GM19328 (cell line): Measurements from ENCODE around the gene MX1.

Source experiments
- ATAC-seq: cut with Tn5 transposase; IDR thresholded peaks from one replicate; pipeline ENCODE4 v1.9.1; 2021; ENCODE audit warnings: mild to moderate bottlenecking, moderate library complexity; ENCODE audit not compliant: unreplicated experiment

Gene MX1

GRCh38 chr21:41458121-41458520 is 32.1 kb downstream of the MX1 start:
- ATAC-seq: no peak

GRCh38 chr21:41458559-41458958 is 32.5 kb downstream of the MX1 start:
- ATAC-seq: no peak

- ATAC-seq: no peak
Measured at GRCh38 chr21:41459884-41460534, 34.0 kb downstream of the MX1 start.

- ATAC-seq: no peak
Measured at GRCh38 chr21:41460578-41461527, 34.8 kb downstream of the MX1 start.

GRCh38 chr21:41465176-41465781 is 39.2 kb downstream of the MX1 start:
- no peak for ATAC-seq

GRCh38 chr21:41466024-41466820 is 40.2 kb downstream of the MX1 start:
- ATAC-seq: no peak

- no peak for ATAC-seq
Measured at GRCh38 chr21:41470054-41470453, 44.0 kb downstream of the MX1 start.

GRCh38 chr21:41472753-41473548 is 46.9 kb downstream of the MX1 start:
- ATAC-seq: no peak

- ATAC-seq: no peak
Measured at GRCh38 chr21:41475714-41476420, 49.8 kb downstream of the MX1 start.

GRCh38 chr21:41477641-41478318 is 51.7 kb downstream of the MX1 start:
- ATAC-seq: no peak

- no peak for ATAC-seq
Measured at GRCh38 chr21:41478319-41479177, 52.5 kb downstream of the MX1 start.

GRCh38 chr21:41479686-41480085 is 53.6 kb downstream of the MX1 start:
- ATAC-seq: no peak

- ATAC-seq: no peak
Measured at GRCh38 chr21:41480086-41480690, 54.1 kb downstream of the MX1 start.

- ATAC-seq: no peak
Measured at GRCh38 chr21:41481191-41481590, 55.2 kb downstream of the MX1 start.

GRCh38 chr21:41482301-41482700 is 56.3 kb downstream of the MX1 start:
- ATAC-seq: no peak

GRCh38 chr21:41482980-41483379 is 56.9 kb downstream of the MX1 start:
- no peak for ATAC-seq

GRCh38 chr21:41483415-41483814 is 57.4 kb downstream of the MX1 start:
- ATAC-seq: no peak

- ATAC-seq: no peak
Measured at GRCh38 chr21:41483973-41484372, 57.9 kb downstream of the MX1 start.
